Inflammatory macrophage treated with lipopolysaccharide for 1 hour (primary cell): ENCODE measurements around the gene CDC42EP5.
A peak's percentile ranks its signal among the peaks of the same experiment; 100 is the strongest.

Experiments used
- DNase-seq, 2 donors: peaks; one replicate each; pipeline ENCODE4 v3.0.0-alpha.2; 2020 to 2022

The CDC42EP5 gene

DNA sequence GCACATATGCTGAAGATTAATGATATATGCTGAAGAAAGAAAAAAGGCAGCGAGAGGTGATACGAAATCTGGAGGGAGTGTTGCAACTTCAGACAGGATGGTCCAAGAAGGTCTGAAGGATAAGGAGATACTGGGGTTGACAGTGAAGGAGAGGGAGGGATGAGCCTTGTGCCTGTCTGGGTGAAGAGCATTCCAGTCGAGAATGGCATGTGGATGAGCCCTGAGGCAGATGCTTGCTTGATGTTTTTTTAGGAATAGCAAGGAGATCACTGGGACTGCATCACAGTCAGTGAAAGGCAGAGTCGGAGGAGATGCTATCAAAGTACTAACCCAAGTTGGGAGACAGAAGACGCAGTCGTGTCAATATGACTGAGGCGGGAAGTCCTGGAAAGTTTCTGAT, 16.2 kb upstream of the CDC42EP5 start:
- DNase-seq: no peak

DNA sequence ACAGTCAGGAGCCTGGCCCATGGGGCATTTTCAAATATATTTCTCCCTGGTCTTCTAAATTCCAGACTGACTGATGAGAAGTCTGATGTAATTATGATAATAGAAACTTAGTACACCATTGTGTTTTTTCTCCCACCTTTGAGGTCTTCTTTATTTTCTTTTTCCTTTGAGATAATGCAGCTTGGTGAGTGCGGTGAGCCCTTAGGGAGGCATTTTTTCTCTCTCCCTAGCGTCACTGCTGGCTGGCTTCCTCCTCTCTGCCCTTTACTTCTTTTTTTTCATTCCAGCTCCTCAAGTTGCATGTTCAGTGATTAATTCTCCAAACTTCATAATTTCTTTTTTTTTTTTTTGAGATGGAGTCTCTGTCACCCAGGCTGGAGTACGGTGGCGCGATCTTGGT, 12.8 kb upstream of the CDC42EP5 start:
- DNase-seq: peak in 1 of 2 donors; percentile 22

DNA sequence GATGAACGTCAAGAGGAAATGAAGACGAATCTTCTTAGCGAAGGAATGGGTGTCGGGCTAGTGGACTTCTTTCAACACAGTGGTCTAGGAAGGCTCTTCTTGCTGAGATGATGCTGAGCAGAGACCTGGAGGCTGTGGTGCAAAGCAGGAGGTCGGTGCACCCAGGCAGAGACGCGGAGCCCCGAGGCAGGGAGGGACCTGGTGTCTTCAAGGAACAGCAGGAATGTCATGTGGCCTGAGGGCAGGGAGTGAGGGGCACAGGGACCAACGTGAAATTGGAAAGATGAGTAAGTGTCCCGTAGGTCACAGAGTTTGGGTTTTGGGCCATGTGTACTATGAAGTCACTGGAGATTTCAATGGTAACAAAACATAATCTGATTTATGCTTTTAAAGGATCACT, 11.4 kb upstream of the CDC42EP5 start:
- DNase-seq: no peak

DNA sequence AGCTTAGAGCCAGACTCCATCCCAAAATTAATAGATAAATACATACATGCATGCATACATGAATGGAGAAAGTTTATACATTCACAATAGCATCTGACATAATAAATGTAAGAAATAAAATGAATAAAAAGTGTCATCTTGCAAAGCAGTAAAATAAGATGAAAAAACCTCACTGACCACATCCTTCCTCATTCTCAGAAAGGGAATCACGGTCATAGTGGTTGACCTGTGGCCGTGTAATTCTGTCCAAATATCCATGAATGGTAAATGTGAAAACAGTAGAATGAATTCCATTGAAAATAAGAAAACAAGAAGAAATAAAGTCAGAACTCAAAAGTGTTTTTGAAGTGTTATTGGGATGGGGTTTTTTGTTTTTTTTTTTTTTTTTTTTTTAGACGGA, 9.8 kb upstream of the CDC42EP5 start:
- DNase-seq: peak; percentile 42 to 65

DNA sequence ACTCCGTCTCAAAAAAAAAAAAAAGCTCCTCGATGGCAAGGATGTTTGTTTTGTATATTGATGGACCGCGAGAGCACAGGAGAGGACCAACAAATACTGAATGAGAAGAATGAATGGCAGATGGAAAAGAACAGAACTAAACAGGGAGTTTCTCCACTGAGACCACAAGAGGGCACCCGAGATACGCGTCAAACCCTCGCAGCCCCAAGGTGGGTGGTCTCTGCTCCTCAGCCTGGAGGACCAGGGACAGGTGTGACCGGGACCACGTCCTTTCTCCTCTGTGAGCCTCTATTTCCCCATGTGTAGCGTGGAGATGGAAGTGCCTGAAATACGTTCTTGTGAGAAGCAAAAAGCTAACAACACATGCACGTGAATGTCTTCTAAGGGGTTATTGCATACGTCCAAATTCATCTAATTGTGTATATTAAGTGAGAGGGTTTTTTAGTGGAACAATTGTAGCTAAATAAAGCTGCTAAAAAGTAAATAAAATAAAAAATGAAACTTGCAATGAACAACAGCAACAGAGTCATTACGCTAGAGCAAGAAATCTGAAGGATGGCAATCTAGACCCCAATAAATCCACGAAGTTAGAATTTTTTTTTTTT, 8.3 kb upstream of the CDC42EP5 start:
- peak in 1 of 2 donors; percentile 55 for DNase-seq

DNA sequence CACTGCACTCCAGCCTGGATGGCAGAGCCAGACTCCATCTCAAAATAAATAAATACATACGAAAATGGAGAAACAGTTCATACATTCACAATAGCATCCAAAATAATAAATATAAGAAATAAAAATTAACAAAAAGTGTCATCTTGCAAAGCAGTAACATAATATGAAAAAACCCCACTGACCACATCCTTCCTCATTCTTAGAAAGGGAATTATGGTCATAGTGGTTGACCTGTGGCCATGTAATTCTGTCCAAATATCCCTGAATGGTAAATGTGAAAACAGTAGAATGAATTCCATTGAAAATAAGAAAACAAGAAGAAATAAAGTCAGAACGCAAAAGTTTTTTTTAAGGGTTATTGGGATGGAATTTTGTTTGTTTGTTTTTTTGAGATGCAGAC, 7.0 kb upstream of the CDC42EP5 start:
- peak; percentile 69 to 78 for DNase-seq

DNA sequence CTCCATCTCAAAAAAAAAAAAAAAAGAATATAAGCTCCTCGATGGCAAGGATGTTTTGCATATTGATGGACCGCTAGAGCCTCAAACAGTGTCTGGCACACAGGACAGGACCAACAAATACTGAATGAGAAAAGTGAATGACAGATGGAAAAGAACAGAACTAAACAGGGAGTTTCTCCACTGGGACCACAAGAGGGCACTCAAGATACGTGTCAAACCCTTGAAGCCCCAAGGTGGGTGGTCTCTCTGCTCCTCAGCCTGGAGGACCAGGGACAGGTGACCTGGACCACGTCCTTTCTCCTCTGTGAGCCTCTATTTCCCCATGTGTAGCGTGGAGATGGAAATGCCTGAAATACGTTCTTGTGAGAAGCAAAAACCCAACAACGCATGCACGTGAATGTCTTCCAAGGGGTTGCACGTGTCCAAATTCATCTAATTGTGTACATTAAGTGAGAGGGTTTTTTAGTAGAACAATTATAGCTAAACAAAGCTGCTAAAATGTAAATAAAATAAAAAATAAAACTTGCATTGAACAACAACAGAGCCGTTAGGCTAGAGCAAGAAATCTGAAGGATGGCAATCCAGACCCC, 5.7 kb upstream of the CDC42EP5 start:
- DNase-seq: peak in 1 of 2 donors; percentile 66

DNA sequence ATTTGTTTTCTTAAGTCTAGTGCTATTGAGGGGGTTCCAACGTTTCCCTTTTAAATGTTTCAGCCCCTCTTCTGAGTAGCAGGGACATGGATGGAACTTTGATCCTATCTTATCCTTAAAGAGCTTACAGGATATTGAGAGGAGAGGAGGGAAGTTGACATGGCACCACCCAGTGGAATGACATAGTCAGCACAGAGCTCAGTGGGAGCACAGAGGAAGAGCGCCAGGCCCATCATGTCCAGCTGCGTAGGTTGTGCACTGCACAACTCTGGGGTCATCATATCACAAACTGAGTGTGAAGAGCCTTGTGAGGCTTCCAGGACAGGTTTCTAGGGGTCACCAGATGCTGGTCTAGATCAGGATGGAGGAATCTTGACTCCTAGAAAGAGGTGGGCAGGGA, 4.6 kb upstream of the CDC42EP5 start:
- peak in 1 of 2 donors; percentile 22 for DNase-seq

DNA sequence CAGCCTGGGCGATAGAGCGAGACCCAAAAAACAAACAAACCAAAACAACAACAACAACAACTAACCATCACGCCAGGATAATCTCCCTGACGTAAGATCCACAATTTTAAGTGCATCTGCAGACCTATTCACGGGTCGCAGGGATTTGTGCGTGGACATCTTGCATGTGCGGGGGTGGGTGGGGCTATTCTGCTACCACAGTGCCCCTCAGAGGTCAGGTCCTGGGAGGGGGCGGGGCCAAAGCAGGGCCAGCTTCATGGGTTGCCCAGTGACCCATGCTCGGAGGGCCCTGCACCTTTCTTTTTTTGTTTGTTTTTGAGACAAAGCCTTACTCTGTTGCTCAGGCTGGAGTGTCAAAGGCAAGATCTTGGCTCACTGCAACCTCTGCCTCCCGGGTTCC, 2.6 kb upstream of the CDC42EP5 start:
- DNase-seq: no peak

DNA sequence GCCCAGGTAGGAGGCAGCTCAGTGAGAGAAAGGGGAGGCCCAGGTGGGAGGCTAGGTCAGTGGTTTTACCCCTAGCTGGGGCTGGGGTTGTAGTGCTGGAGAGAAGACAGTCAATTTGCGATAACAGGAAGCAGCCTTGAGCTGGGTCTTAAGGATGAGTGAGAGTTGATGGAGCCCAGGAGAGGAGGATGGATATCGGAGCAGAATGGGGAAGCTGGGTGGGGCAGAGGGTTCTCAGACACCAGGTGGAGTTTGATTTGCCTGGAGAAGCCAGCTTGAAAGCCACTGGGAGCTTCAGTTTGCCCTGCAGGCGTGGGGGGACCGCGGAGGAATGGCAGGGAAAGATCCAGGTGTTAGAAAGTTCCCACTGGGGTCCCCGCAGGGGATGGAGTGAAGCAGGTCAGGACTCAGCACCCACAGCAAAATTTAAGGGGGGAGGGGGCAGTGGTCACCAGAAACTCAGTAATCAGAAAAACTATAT, 836 bp upstream of the CDC42EP5 start:
- DNase-seq: no peak

DNA sequence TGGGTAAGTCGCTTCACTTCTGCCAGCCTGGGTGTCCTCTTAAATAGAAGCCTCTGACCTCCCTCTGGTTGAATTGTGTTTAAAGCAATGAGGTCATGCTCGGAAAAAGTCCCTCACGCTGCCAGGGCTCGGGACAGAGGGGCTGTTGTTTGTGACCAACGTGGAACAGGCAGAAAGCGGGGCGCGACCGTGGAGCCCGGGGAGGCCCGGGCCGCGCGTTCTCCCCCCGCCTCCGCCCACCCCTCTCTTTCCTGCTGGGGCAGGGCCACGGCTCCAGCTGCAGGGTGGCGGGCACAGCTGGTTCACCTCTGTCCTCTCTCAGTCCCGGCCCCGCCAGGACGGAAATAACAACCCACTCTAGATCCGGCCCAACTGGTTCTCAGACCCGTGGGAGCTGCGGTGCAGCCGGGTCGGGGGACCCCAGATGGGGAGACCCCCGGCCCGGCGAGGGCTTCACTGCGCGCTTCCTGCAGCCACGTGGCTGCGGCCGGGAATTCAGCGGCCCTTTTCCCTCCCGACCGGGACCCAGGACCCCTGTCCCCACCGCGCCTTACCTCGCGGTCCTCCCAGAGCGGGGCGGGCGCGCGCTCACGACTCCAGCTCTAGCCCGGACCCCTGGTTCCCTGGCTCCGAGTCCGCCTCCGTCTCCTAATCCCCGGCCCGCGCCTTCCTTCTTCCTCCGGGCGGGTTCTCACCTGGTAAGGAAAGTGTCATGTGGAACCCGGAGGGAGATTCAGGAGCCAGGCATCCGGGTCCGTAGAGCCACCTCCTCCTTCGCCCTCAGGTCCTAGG, 1.9 kb downstream of the CDC42EP5 start:
- peak; percentile 42 to 70 for DNase-seq

DNA sequence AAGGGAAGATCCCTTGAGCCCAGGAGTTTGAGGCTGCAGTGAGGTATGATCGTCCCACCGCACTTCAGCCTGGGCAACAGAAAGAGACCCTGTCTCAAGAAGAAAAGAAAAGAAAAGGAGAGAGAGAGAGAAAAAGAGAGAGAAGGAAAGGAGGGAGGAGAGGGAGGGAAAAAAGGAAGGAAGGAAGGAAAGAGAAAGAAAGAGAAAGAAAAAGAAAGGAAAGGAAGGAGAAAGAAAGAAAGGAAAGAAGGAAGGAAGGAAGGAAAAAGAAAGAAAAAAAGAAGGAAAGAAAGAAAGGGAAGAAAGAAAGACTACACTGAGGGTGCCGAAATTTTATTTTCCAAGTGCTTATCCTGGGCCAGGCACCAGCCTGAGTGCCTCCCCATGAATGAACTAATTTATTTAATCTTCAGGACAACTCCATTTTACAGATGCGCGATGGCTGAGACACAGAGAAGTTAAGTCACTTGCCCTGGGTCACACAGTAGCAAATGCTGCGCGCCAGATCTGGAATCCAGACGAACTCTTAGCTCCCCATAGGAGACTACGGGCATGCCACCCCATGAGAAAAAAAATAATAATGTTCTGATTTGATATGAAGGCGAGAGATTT, 2.7 kb downstream of the CDC42EP5 start:
- DNase-seq: no peak

DNA sequence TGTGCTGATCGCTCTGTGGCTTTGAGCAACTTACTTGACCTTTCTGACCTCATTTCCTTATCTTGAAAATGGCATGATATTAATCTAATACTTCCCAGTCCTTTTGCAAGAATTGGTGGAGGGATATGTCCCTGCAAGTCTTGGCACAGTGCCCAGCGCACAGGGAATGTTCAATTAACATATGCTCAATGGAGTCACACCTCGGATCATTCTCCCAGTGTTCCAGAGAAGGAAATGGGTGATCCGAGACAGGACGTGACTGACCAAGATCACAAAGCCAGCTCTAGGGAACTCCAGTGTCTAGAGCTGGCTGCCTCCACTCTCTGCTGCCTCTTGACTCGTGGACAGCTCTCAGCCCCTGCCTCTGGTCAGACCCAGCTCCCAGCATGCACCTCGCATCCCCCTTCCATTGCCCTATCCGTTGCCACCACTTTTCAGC, 3.6 kb downstream of the CDC42EP5 start:
- no peak for DNase-seq

DNA sequence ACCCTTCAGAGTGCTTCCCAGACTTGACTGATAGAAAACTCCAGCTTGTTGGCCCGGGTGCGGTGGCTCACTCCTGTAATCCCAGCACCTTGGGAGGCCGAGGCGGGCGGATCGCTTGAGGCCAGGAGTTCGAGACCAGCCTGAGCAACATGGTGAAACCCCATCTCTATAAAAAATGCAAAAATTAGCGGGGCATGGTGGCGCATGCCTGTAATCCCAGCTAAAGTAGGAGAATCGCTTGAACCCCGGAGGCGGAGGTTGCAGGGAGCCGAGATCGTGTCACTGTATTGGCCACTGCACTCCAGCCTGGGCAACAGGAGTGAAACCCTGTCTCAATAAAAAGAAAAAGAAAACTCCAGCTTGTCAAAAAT, 7.0 kb downstream of the CDC42EP5 start:
- peak in 1 of 2 donors; percentile 31 for DNase-seq

DNA sequence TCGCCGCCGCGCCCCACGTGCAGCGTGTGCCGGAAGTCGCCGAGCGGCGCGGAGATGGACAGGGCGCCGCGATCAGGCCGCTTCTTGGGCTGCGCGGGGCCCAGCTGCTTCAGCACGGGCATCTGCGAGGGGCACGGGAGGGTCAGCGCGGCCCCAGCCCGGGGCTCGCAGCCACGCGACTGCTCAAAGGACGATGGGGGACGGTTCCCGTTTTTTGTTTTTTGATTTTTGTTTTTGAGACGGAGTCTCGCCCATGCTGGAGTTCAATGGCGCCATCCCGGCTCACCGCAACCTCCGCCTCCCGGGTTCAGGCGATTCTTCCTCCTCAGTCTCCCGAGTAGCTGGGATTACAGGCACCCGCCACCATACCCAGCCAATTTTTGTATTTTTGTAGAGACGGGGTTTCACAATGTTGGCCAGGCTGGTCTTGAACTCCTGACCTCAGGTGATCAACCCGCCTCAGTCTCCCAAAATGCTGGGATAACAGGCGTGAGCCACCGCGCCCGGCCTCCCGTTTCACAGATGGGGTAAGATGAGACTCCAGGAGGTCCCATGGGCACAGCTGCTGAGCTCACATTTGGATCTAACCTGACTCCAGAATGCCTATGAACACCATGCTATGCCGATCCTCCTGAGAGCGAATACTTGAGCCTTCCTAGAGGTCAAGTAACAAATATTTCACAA, 7.5 kb downstream of the CDC42EP5 start:
- no peak for DNase-seq

DNA sequence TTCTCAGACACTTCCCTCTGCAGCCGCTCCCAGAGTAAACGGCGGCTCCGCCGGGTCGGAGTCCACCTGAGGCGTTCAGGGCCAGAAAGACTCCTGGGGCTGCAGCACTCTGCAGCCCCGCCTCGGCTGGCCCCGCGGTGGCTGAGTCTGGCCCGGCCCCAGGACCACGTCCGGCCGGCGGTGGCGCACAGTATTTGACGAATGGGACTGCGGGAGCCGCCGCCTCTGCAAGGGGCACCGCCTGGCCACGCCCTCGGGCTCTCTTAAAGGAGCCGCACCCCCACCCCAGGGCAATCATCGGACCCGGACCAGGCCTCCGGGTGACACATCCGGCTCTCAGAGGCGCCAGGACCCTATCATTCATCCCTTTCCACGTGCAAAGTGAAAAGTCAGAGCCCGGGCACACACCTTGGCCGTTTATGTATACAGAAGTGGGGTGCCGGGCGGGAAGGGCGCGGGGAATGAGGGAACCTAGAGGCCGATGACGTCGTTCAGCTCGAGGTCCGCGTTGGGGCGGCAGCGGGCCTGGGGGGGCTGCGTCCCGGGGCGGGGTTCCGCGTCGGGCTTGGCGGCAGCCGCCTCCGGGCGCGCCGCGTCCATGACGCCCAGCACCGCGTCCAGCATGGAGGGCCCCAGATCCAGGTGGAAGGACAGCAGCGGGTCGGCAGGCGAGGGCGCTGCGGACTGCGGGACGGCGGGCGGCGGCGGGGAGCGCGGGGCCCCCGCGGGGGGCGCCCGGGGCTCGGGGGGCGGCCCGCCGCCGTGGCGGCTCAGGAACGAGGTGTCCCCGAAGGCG, 8.3 kb downstream of the CDC42EP5 start:
- peak; percentile 85 to 86 for DNase-seq

DNA sequence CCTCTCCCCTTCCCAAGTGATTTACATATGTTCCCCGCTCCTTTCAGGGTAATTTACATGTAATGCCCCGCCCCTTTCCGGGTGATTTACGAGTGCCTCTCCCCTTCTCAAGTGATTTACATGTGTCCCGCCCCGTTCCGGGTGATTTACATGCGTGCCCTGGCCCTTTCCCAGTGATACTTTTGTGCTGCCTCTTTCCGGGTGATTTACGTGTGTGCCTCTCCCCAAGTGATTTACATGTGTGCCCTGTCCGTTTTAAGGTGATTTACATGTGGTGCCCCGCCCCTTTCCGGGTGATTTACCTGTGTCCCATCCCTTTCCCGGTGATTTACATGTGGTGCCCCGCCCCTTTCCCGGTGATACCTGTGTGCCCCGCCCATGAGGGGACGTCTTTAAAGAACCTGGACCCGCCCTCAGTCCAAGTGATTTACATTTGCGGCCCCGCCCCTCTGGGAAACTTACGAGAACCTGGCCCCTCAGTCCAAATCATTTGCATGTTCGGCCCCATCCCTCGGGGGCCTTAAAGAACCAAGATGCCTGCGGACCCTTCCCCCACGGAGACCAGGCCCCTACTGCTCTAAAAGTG, 9.0 kb downstream of the CDC42EP5 start:
- peak; percentile 94 to 95 for DNase-seq

DNA sequence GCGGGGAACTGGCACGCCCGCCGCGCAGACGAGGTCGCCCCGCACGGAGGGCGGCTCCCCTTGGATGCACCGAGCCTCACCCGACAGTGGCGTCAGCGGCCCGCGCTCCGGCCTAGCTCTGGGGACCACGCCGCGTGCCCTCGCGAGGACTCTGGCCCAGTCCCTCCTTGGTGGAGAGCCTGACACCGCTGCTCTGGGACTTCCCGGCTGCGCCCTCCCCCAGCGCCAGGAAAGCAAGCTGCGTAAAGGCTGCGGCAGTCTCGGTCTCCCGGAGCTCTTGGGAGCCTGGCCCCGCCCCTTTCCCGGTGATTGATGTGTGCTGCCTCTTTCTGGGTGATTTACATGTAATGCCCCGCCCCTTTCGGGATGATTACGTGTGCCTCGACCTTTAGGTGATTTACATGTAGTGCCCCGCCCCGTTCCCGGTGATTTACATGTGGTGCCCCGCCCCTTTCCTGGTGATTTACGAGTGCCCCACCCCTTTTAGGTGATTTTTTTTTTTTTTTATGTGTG, 9.5 kb downstream of the CDC42EP5 start, which contains the start of gene LENG9:
TSS of gene LENG9 (minus strand) at position 248 of the 513 bp plus-strand sequence. CDS start 252 bp downstream, outside the sequence.
- DNase-seq: peak; percentile 99 to 100

DNA sequence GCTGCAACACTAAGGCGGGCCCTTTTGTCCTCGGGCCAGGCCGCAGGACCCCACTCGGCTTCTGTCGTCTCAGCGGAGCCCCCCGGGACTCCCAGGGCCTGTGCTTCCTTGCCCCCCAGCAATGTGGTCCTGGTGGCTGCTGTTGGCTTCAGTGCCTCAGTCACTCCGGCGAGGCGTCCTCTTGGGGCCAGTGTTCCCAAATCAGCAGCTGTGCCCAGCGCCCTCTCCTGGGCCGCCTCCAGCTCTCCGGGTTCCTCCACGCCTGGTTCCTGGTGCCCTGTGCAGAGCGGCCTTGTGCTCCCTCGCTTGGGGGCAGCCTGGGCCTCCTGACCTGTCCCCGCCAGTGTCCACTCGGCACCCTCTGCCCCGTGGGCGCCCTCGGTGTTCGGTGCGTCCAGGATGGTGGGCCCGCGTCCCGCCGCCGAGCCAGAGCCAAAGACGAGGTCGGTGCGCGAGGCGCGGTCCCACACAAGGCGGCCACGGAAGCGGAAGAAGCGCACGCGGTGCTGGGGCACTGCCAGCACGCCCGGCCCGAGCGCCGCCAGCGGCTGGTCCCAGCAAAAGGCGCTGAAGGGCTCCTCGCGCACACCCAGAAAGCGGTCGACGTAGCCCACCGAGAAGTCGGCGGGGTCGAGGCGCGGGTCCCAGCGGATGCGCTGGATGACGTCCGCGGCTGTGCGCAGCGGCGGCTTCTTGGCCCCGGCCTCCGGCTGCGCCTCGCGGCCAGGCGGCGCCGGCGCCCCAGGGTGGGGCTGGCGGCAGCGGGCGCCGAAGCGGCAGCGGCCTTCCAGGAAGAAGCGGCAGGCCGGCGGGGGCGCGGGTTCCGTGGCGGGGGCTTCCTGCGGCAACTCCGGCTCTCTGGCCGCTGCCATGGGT, 10.2 kb downstream of the CDC42EP5 start:
- DNase-seq: peak; percentile 54 to 62

DNA sequence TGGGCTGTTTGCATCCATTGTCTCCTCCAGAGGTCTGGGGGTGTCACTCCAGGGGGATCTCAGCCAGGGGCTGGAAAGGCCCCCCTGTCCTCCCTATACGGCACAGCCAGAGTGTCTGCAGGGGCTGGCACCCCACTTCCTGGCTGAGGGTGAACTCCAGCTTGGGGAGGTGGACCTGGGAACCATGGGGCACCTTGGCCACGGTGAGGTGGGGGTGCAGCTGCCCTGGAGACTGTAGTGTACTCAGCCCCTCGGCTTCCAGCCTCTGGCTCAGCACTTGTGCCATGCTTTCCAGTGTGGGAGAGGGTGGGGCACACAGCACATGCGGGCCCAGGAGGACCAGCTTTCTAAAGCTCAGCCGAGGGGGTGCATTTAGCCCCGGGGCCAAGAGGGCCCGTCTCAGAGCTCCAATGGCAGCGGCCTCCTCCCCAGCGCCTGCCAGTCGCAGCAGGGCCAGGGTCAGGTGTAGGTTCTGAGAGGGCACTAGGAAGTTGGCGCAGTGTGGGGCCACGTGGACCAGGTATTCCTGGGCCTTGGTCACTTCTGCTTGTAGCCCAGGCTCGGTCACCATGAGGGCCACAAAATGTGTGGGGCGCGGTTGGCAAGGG, 10.9 kb downstream of the CDC42EP5 start:
- DNase-seq: no peak
